ENCODE measurements around the gene CENPK. TPM values are rescaled to one million over a fixed set of nuclear protein-coding genes. Genes with fewer than 3 reads are reported as not detected.

The CENPK gene
- total and polyA plus RNA-seq, 9 of the 15 experiments (the other 6 are each of a cell fraction or from before 2014, with no cell fraction given) = 30.8 to 134 (median 69.0) TPM

- TF ChIP-seq MBD1 (CRISPR knock-in tag; IDR thresholded peaks at IDR 0.05) = no peak
- no peak for TF ChIP-seq ZNF134 (CRISPR knock-in tag; conservative IDR thresholded peaks at IDR 0.05)
- no peak for TF ChIP-seq SIN3B (IDR thresholded peaks at IDR 0.05; ENCODE audit: low read depth)
- no peak for TF ChIP-seq PPARD (CRISPR knock-in tag; IDR thresholded peaks at IDR 0.05)
- no peak for TF ChIP-seq BRF2 (IDR thresholded peaks at IDR 0.05; ENCODE audit: borderline replicate concordance, insufficient read depth, insufficient read length)
- TF ChIP-seq PRDM10 (IDR thresholded peaks at IDR 0.05; ENCODE audit: partially characterized antibody) = no peak
- no peak for TF ChIP-seq PTBP1 (IDR thresholded peaks at IDR 0.05; ENCODE audit: low read depth, low read length)
- no peak for TF ChIP-seq CHAMP1 (IDR thresholded peaks at IDR 0.05)
- TF ChIP-seq FOXA3 (CRISPR knock-in tag; conservative IDR thresholded peaks at IDR 0.05 in 1 of 2, IDR thresholded peaks at IDR 0.05 in 1 of 2) = no peak
- no peak for TF ChIP-seq FOSL1 (tag; conservative IDR thresholded peaks at IDR 0.05)
- TF ChIP-seq SMARCE1 (IDR thresholded peaks at IDR 0.05) = no peak
- TF ChIP-seq ZKSCAN3 (CRISPR knock-in tag; IDR thresholded peaks at IDR 0.05) = no peak
- no peak for TF ChIP-seq TAF7 (tag; IDR thresholded peaks at IDR 0.05)
- no peak for TF ChIP-seq ZNF280B (CRISPR knock-in tag; IDR thresholded peaks at IDR 0.05)
- no peak for TF ChIP-seq SRSF9 (IDR thresholded peaks at IDR 0.05; ENCODE audit: borderline replicate concordance, low read depth, low read length)
- no peak for TF ChIP-seq KAT8 (IDR thresholded peaks at IDR 0.05; ENCODE audit: low read depth)
Measured at GRCh38 chr5:65482736-65483545, 80.0 kb downstream of the CENPK start (continued).

Measured in K562 (cell line).